HG02798 (cell line): ENCODE results near the gene SLAIN2.
A peak's percentile ranks its signal among the peaks of the same experiment; 100 is the strongest.
"Not testable (repeated sequence)": the region's sequence is repeated elsewhere in the genome, so short reads cannot be mapped to it uniquely, and the experiment has no call there.

Experiments
- ATAC-seq: cut with Tn5 transposase; IDR thresholded peaks from one replicate; pipeline ENCODE4 v1.9.1; 2021; ENCODE audit warnings: mild to moderate bottlenecking; ENCODE audit not compliant: unreplicated experiment, poor library complexity

The SLAIN2 gene

GRCh38 chr4:48340965-48341775 is at the start of gene SLAIN2:
Gene SLAIN2 (plus strand): TSS chr4:48341529. CDS start chr4:48341740, 211 bp downstream.
- ATAC-seq: peak; percentile 91

GRCh38 chr4:48292218-48292790 is 49.0 kb upstream of the SLAIN2 start:
- ATAC-seq: not testable (repeated sequence)

GRCh38 chr4:48295116-48295515 is 46.2 kb upstream of the SLAIN2 start:
- no peak for ATAC-seq

GRCh38 chr4:48296365-48296764 is 45.0 kb upstream of the SLAIN2 start:
- ATAC-seq: peak; percentile 91

- ATAC-seq: no peak
Observed at GRCh38 chr4:48297256-48297846, 44.0 kb upstream of the SLAIN2 start.

GRCh38 chr4:48299560-48299959 is 41.8 kb upstream of the SLAIN2 start:
- ATAC-seq: no peak

- ATAC-seq: no peak
Observed at GRCh38 chr4:48300004-48300403, 41.3 kb upstream of the SLAIN2 start.

GRCh38 chr4:48305508-48305907 is 35.8 kb upstream of the SLAIN2 start:
- ATAC-seq: no peak

GRCh38 chr4:48307528-48307927 is 33.8 kb upstream of the SLAIN2 start:
- ATAC-seq: no peak

GRCh38 chr4:48308901-48309300 is 32.4 kb upstream of the SLAIN2 start:
- ATAC-seq: no peak

- ATAC-seq: no peak
Observed at GRCh38 chr4:48311896-48312295, 29.4 kb upstream of the SLAIN2 start.

GRCh38 chr4:48314746-48315145 is 26.6 kb upstream of the SLAIN2 start:
- ATAC-seq: not testable (repeated sequence)

- peak; percentile 85 for ATAC-seq
Observed at GRCh38 chr4:48315728-48316630, 25.4 kb upstream of the SLAIN2 start.

GRCh38 chr4:48321312-48321711 is 20.0 kb upstream of the SLAIN2 start:
- no peak for ATAC-seq

- ATAC-seq: no peak
Observed at GRCh38 chr4:48322063-48322462, 19.3 kb upstream of the SLAIN2 start.

- no peak for ATAC-seq
Observed at GRCh38 chr4:48324281-48324680, 17.0 kb upstream of the SLAIN2 start.

GRCh38 chr4:48329193-48329592 is 12.1 kb upstream of the SLAIN2 start:
- no peak for ATAC-seq

- ATAC-seq: no peak
Observed at GRCh38 chr4:48329976-48330375, 11.4 kb upstream of the SLAIN2 start.

- no peak for ATAC-seq
Observed at GRCh38 chr4:48331577-48332330, 9.6 kb upstream of the SLAIN2 start.

GRCh38 chr4:48332661-48333060 is 8.7 kb upstream of the SLAIN2 start:
- no peak for ATAC-seq
